ENCODE measurements around the gene DMXL1.
"Not testable (repeated sequence)": the region's sequence is repeated elsewhere in the genome, so short reads cannot be mapped to it uniquely, and the experiment has no call there.

Gene DMXL1

DNA sequence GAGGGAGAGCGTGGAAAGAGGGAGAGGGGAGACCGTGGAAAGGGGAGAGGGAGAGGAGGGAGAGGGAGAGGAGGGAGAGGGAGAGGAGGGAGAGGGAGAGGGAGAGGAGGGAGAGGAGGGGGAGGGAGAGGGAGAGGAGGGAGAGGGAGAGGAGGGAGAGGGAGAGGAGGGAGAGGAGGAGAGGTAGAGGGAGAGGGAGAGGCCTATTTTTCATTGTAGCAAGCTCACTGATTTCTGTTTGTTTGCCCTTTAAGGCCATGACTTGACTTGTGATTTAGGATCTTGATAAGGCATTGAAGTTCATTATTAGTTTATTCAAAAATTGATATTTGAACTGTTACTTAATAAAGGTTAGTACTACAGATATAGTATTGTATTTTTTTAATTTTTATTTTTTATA, 52.4 kb downstream of the DMXL1 start:
- no peak for DNase-seq

DNA sequence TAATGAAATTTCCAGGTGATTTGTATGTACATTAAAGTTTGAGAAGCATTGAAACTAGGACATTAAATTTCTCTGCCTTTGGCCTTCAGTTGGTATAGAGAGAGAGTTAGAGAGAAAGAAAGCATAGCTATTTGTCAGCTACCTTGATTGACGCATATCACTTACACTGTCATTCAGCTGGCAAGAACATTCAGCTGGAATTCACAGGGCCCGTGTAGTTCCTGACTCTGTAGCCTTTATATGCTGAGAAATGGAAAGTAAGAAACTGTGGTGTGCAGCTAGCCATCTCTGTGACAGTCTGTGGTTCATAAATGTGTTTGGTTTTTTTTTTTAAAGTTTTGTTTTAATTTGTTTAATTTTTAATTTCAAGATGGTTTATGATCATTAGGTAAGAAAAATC, 58.9 kb downstream of the DMXL1 start:
- no peak for DNase-seq

GRCh38 chr5:119131530-119132304, 60.8 kb downstream of the DMXL1 start:
- no peak for DNase-seq

DNA sequence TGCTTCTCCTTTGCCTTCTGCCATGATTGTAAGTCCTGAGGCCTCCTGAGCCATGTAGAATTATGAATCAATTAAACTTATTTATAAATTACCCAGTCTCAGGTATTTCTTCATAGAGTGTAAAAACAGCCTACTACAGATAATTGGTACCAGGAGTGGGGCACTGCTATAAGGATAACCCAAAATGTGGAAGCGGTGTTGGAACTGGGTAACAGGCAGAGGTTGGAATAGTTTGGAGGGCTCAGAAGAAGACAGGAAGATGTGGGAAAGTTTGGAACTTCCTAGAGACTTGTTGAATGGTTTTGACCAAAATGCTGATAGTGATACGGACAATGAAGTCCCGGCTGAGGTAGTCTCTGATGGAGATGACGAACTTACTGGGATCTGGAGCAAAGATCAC, 64.9 kb downstream of the DMXL1 start:
- not testable (repeated sequence) for DNase-seq

- no peak for DNase-seq
Observed at GRCh38 chr5:119136666-119137318, 65.9 kb downstream of the DMXL1 start.

GRCh38 chr5:119153629-119154028, 82.7 kb downstream of the DMXL1 start:
- DNase-seq: no peak

- DNase-seq: no peak
Observed at GRCh38 chr5:119158144-119158543, 87.3 kb downstream of the DMXL1 start.

- no peak for DNase-seq
Observed at GRCh38 chr5:119161430-119161829, 90.5 kb downstream of the DMXL1 start.

GRCh38 chr5:119166026-119166425, 95.1 kb downstream of the DMXL1 start:
- DNase-seq: no peak

- DNase-seq: no peak
Observed at GRCh38 chr5:119168401-119168800, 97.5 kb downstream of the DMXL1 start.

- no peak for DNase-seq
Observed at GRCh38 chr5:119171686-119172085, 100.8 kb downstream of the DMXL1 start.

DNA sequence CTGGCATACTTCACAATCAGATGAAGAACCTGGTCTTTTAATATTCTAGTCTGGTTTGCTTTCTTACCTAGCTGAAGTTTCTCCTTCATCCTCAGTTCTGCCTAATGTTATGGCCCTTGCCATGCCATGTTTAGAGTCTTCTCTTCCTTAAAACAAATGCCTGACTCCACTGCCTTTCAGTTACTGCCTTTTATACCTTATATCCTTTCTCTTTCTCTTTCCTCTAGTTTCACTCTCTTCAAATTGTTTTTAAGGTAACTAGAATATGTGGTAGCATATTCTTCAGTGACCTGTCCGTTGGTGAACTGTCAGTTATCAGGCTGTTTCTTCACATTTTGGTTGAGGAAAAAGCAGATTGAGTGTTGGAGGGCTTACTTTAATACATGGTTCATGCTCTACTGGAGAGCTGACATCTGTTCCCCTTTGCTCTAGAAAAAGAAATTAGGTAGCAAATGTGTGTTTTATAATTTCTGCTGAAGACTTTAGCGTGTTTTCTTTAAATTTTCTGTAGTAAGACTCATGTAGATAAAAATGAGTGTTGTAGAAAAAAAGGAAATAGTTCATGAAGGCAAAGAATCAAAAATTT, 103.8 kb downstream of the DMXL1 start:
- no peak for DNase-seq

- no peak for DNase-seq
Observed at GRCh38 chr5:119176785-119177184, 105.9 kb downstream of the DMXL1 start.

- no peak for DNase-seq
Observed at GRCh38 chr5:119177226-119177625, 106.3 kb downstream of the DMXL1 start.

DNA sequence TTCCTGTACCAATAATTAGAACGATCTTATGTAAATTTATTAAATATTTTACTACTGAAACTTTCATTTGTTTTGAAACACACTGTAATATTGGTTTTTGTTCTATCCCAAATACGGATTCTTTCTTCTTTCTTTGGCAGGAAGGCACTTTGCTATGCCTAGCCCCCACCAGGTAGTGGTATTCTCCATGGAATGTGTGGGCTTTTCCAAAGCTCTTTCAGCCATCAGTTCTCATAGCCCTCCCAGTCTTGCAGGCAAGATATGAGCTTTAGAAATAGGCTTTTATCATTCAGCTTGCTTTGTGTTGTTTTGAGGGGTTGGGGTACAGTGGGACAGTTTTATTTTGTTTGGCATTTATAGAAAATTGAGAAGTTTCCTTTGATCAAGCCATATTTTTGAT, 107.5 kb downstream of the DMXL1 start:
- no peak for DNase-seq

- DNase-seq: no peak
Observed at GRCh38 chr5:119179857-119180641, 109.2 kb downstream of the DMXL1 start.

- not testable (repeated sequence) for DNase-seq
Observed at GRCh38 chr5:119185512-119185911, 114.6 kb downstream of the DMXL1 start.

- DNase-seq: no peak
Observed at GRCh38 chr5:119187776-119188529, 117.1 kb downstream of the DMXL1 start.

DNA sequence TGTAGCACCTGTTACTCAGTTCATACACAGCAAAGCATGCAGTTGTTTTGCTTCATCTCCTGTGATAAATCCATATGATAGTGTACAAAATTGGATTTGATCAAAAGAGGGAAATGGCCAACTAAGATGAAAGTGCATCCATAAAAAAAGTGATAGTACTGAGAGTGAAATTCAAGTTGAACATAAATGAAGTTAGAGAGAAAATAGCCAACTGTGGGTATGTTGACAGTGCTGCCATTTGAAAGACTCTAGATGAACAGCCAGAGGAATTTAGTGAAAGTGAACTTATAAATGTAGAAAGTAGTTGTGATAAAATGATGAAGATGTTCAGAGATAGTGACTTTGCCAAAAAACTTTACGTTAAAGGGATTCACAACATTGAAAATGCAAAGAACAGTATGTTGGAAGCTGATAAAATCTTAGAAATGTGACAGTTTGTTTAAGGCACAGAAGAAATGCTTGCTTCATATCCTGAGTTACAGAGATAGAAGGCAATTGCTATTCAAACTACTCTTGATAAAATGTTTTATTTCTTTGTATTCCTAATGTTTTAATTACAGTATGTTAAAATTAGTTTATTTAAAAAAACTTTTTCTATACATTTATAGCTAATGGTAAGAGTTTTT, 119.7 kb downstream of the DMXL1 start:
- no peak for DNase-seq

GRCh38 chr5:119191944-119192343, 121.1 kb downstream of the DMXL1 start:
- DNase-seq: no peak

- DNase-seq: no peak
Observed at GRCh38 chr5:119200795-119201194, 129.9 kb downstream of the DMXL1 start.

GRCh38 chr5:119207105-119207504, 136.2 kb downstream of the DMXL1 start:
- DNase-seq: no peak
